Endothelial cell of umbilical vein (primary cell): ENCODE measurements around the gene C11orf21.

Experiments used
- FOS ChIP-seq: IDR thresholded peaks from 2 replicates; pipeline ENCODE4 v1.6.1; 2011; ENCODE audit warnings: mild to moderate bottlenecking, low read length, moderate library complexity, borderline replicate concordance; ENCODE audit not compliant: insufficient read depth
- JUN ChIP-seq: IDR thresholded peaks from 2 replicates; pipeline ENCODE4 v1.6.1; 2011; ENCODE audit warnings: borderline replicate concordance, low read depth; ENCODE audit not compliant: insufficient read length, insufficient read depth
- POLR2A ChIP-seq: IDR thresholded peaks from 2 replicates; pipeline ENCODE4 v1.6.1; 2012; ENCODE audit warnings: low read depth, mild to moderate bottlenecking, control low read depth, low read length
- POLR2AphosphoS5 ChIP-seq: IDR thresholded peaks from 2 replicates; pipeline ENCODE4 v1.6.1; 2012; ENCODE audit warnings: low read depth, mild to moderate bottlenecking, control low read depth, low read length, moderate library complexity; ENCODE audit not compliant: insufficient read depth
- TF ChIP-seq, protein P1 (sequence below), 2 donors: IDR thresholded peaks; 1 replicate in 1 of 2; 2 replicates in 1 of 2; pipeline ENCODE4 v1.5.1; 2011; ENCODE audit warnings: low read length in 2 of 2, mild to moderate bottlenecking in 2 of 2, moderate library complexity in 2 of 2, control low read depth in 1 of 2, inconsistent platforms in 1 of 2, low read depth in 1 of 2; ENCODE audit not compliant: insufficient read depth in 1 of 2; ENCODE audit errors: extremely low read depth in 1 of 2
- TF ChIP-seq, protein P2 (sequence below): IDR thresholded peaks from 2 replicates; pipeline ENCODE4 v1.6.1; 2011; ENCODE audit not compliant: insufficient read depth, insufficient read length

DNA sequence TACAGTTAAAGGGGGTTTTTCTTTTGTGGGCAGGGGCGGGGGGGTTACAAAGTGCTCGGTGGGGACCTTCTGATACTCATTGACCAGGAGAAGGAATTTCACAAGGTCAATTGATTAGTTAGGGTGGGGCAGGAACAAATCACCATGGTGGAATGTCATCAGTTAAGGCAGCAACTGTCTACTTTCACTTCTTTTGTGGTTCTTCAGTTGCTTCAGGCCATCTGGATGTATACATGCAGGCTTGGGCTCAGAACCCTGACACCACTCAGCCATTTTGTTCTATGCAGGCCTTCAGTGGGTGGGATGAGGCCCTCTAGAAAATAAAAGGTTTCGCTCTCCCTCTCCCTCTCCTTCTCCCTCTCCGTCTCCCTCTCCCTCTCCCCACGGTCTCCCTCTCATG lies 29.7 kb upstream of the C11orf21 start:
- TF ChIP-seq, protein P1, sequence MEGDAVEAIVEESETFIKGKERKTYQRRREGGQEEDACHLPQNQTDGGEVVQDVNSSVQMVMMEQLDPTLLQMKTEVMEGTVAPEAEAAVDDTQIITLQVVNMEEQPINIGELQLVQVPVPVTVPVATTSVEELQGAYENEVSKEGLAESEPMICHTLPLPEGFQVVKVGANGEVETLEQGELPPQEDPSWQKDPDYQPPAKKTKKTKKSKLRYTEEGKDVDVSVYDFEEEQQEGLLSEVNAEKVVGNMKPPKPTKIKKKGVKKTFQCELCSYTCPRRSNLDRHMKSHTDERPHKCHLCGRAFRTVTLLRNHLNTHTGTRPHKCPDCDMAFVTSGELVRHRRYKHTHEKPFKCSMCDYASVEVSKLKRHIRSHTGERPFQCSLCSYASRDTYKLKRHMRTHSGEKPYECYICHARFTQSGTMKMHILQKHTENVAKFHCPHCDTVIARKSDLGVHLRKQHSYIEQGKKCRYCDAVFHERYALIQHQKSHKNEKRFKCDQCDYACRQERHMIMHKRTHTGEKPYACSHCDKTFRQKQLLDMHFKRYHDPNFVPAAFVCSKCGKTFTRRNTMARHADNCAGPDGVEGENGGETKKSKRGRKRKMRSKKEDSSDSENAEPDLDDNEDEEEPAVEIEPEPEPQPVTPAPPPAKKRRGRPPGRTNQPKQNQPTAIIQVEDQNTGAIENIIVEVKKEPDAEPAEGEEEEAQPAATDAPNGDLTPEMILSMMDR (IDR thresholded peaks at IDR 0.05; ENCODE audit: extremely low read depth in 1 of 2, insufficient read depth in 1 of 2, low read depth in 1 of 2, low read length in 2 of 2) = no peak
- TF ChIP-seq JUN (no peak), POLR2AphosphoS5 (no peak), POLR2A (no peak), FOS (no peak)
- TF ChIP-seq, protein P2, sequence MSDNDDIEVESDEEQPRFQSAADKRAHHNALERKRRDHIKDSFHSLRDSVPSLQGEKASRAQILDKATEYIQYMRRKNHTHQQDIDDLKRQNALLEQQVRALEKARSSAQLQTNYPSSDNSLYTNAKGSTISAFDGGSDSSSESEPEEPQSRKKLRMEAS = no peak
